DMS153 treated with DMSO at 0.1 percent for 48 hours (cell line): ENCODE measurements around the gene THEMIS.
"Not testable (repeated sequence)": the region's sequence is repeated elsewhere in the genome, so short reads cannot be mapped to it uniquely, and the experiment has no call there.

Experiments
- DNase-seq: peaks from one replicate; lab custom pipeline; 2025; ENCODE audit not compliant: unreplicated experiment; lab: John Stamatoyannopoulos, UW

Gene THEMIS

DNA sequence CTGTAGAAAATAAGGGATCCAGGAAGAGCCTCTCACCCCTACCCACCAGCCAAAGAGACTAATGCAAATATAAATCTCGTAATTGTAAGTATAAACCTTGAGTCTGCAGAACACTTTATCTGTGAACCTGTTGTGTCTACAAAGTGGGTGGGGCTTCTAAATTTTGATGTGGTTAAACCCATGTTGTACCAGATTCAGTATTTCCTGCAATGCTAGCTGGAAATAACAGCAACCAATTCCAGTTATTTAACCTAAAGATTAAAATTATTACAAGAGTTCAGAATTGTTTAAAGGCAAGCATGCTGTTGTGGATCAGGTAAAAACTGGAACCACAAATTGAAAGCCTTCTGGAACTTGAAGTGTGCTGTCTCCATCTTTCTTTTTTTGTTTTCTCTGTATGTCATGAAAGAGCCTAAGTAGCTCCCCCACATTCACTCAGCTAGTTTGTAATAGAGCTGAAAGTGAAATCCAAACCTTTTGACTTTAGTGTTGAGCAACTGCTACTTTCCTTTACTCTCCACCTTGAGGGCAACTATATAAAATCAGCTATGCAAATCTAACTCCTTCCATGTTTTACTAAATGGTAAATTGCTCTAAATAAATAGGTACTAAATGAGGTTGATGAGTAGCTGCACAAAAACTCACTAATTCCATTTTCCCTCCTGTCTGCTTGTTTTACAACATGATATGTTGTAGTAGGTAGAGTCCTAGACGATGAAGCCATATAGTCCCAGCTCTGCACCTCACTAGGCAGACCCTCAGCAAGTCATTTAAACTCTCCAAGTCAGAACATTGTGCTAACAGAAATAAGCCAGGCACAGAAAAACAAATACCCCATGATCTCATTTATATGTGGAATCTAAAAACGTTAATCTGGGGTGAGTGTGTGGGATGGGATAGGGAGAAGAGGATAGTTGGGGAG is 17.9 kb upstream of the THEMIS start:
- no peak for DNase-seq

DNA sequence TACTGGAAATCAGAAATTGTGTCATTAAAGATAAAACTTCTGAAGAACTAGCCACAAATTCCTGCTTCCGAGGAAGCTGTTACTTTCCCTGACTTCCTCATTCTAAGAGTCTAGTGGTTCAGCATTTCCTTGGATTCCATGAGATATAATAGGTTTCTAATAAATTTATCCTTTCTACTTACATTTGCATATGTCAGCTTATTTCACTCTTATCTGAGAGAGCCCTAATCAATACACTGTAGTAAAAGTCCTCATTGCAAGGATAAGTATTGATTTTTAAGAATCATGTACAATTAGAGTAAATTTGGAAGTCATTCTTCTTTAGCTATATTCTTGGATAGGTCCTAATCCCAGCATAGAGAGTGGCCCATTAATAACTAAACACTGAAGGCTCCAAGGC is 16.9 kb upstream of the THEMIS start:
- DNase-seq = no peak

DNA sequence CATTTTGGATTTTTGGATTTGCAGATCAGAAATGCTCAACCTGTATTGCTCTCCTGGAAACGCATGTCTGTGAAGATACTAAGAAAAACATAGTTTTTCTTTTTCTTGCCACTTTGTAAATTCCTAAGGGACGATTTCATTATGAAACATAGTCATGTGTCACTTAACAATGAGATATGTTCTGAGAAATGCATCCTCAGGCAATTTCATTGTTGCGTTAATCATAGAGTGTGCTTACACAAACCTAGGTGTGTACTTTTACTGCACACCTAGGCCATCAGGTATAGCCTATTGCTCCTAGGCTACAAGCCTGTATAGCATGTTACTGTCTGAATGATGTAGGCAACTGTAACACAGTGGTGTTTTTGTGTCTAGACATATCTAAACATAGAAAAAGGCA is 13.4 kb upstream of the THEMIS start:
- DNase-seq = no peak

DNA sequence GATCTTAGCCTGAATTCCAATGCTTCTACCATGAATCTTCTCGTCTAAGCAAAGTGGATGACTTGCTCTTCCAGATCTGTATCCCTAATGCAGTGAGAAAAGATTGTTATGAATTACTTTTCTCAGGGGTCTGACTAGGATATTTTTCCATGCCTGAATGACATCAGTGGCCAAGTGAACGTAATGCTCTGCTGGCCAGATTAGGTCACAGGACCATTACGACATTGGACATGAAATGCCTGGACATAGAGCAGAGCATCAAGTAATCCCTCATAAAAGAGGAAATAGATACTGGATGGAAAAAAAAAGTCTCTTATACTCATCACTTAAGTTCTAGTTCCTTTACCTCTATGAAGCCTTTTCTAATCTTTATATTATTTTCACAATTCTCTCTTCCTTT is 12.1 kb upstream of the THEMIS start:
- no peak for DNase-seq

DNA sequence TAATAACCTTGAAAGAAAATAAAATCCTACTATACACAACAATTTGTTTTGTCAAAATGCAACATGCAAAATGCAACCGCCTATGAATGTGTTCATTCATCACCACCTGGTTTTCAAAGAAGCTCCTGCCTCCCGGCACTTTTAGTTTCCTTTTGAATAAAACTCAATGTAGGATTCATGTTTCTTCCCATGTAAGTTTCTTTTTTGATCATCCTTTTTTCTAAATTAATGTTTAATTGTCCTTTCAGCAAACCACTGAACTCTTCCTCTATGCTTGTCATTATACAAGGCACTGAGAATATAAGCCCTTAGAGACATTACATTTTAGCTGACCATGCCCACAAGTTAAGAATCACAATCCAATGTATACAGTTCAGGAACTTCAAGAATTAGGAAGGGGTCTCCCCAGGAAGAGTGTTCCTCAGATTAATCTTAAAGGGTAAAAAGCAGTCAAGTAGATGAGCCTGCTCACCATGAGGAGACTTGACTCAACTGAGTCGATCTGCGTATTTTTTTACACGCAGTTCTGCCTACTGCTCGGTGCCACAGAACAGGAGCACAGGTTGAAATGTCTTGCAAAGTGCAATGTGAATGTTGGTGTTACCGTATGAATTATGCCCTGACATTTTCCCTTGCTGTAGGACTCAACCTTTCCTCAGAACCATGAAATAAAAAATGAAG is 7.2 kb upstream of the THEMIS start:
- DNase-seq = no peak

DNA sequence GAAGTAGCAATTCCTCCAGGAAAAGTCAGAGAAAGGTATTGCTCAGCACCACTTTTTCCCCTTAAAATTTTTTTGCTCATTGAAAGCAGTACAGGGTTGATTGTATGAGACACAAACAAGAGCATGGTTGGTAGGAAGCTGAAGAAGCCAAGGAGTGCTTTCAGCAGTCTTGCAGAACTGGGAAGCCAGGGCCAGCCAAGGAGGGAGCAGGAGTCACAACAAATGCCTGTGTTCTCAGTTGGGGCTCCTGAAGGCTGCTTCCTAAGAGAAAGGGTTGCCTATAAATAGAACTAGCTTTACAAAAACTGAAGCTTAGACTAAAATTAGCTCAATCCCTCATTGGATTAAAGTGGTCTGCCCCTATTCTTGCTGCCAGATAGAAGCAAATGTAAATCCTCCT is 3.3 kb upstream of the THEMIS start:
- DNase-seq = no peak

DNA sequence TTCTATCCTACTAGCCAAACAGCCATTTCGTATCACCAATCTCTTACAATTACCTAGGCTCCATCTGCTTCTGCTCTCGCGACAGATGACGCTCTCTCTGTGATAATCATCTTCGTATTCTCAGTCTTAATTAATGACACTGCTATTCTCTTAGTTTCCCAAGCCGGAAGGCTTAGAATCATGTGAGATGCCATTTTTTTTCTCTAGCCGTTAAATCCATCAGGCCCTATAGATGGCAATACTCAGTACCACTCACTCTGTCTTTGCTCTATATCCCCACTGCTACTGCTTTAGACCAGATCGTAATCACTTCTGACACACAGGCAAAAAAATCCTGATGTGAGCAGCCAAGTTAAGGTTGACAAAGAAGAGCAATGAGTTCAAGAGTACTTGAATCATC is 2.1 kb upstream of the THEMIS start:
- no peak for DNase-seq

DNA sequence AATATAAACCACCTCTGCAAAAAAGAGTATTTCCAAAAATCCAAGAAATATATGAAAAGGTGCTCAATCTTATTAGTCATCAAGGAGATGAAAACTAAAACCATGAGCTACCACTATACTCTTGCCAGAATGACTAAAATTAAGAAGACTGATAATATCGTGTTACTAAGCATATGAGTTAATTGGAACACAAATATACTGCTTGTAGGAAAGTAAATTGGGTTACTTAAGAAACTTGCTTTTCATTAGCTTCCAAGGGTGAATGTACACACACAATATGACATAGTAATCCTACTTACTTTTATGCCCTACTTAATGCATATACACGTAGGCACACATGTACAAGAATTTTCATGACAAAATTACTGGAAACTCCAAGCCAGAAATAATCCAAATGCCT is 3.4 kb downstream of the THEMIS start:
- DNase-seq = no peak

DNA sequence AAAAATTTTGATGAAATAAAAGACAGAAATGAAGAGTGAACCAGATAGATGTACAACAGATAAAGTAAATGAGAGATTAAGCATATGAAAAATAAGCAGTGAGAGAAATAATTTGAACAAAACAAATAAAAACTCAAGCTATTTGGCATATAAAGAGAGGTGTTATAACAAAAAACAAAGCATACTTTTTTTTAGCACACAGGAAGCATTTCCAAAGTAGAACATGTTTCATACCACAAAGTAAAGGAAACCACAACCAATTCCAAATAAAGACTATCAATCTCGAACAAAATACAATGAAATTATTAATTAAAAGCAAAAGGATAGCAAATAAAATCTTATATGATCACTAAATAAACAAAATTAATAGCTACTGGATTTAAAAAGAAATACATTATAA is 6.8 kb downstream of the THEMIS start:
- DNase-seq = no peak

DNA sequence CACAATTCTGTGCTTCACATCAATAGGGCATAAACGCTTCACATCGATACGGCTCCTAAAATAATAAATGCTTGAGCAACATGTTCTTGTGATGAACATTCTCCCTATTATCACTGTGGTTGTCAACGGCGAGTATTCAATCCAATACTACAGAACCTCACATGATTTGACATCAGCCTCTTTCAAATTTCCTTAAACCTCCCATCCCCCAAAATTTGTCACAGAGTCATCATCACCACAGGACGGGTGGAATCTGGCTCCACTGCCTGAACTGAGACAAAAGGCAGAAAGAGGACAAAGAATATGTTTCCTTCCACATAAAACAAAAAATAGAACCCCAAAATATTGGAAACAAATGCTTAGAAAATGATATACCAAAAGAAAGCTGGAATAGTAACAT is 7.3 kb downstream of the THEMIS start:
- no peak for DNase-seq

DNA sequence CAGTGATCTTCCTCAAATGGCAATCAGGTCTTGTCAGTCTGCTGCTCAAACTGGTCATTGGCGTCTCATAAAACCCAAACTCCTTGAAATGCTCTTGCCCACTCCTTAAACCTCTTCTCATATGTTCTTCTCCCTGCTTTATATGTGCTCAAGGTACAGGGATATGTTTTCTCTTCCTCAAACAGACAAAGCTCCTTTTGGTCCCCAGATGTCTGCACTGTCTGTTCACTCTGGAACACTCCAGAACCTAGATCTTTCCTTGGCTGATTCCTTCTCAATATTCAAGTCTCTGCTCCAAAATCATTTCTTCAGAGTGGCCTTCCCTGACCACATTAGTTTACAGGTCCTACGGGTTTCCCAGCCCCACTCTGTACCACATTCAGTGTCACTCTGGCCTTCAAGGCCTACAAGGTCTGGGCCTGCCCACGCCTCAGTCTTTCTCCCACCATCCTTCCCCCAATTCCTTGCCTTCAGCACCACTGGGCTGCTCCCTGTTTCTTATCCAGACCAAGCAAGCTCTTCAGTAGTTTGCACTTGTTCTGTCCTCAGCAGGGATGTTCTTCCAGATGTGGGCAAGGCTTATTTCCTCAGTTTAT is 9.0 kb downstream of the THEMIS start:
- no peak for DNase-seq

DNA sequence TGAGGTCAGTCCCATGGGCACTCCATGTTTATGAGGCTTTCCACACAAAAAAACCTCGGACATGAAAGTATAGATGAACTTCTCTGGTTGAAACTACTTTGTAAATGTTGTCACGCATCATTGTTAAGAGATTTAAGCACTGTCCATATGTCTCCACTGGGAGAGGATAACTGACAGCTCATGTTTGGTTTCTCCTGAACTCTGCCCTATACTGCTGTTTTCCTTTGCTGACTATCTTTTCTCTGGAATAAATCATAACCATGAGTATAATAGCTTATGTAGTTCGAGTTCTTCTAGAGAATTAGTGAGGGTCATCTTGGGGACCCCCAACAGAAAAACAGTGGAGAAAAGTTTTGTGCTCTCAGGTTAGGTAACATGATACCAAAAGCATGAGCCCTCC is 14.3 kb downstream of the THEMIS start:
- DNase-seq = no peak

DNA sequence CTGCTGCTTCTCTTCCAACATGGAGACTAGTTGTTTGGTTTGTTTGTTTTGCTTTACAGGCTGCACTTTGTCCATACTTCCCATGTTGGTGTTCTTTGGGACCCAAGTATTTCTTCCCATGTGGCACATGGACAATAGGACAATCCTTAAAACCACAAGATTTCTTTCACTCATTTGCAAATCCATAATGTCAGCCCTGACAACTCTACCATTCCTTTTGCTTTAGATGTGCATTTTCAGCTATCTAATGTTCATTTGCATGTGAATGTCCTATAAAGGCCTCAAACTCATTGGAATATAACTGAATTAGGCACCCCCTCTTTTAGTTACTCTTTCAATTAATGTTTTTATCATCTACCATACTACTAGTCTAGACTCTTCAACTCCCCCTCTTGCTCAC is 16.7 kb downstream of the THEMIS start:
- no peak for DNase-seq

DNA sequence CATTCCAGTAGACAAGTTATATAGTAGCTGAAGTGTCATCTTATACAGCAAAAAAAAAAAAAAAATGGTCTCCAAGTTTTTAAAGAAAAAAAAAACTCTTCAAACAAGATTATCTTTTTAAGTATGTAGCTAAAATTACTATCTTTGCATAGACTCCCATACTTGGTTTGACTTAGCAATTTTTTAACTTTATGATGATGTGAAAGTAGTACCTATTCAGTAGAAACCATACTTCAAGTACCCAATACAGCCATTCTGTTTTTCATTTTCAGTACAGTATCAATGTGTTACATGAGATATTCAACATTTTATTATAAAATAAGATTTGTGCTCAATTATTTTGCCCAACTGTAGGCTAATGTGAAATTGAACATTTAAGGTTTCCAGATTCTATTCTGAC is 18.9 kb downstream of the THEMIS start:
- not testable (repeated sequence) for DNase-seq

DNA sequence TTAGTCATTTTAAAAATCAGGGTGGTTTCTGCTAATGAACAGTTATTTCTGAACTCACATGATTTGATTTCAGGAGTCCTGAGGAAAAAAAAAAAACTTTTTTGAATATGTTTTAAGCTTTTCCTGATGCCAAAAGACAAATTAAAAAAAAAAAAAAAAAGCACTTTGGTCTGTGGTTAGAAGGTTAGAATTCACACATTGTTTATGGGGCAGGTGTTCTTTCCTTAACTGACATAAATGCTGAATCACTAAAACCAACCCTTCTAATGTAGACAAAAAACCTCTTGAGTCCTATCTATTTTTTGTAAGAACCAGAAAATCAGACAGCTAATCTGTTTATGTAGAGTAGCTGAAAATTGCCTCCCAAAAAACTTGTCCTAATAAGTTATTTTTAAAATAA is 20.4 kb downstream of the THEMIS start:
- no peak for DNase-seq

DNA sequence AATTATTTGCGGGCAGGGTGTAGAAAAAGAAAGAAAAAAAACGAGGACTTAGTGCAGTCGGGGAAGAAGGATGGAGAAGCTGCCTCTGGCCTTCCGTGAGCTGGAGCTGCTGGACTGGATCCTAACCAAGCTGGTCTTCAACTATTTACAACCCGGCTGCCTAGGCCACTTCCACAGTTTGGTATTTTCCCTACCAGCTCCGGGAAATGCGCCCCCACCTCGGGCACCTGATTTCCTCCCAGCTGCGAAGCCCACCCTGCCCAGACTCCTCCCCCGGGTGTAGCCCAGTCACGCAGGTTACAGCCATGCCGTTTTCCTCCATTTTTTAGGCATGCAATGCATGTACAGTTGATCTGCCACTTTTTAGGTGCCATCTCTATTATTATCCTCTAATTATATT is 21.2 kb downstream of the THEMIS start:
- DNase-seq = no peak

DNA sequence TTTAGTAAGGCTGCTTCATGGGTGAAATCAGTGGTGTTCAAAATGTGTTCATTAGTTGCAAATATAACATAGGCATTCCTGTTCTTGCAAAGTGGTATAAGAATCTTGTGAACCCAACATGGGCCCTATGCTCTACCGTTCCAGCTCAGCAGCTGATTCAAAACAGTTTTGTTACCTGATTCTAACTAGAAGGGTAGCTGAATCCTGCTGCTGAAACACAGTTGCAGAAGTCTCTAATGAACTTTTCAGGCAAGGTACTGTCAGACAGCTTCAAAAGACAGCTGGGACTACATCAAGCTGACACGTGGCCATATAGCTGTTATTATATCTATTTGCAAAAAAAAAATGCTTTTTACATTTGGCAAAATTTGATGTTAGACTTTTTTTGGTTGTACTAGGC is 22.7 kb downstream of the THEMIS start:
- no peak for DNase-seq

DNA sequence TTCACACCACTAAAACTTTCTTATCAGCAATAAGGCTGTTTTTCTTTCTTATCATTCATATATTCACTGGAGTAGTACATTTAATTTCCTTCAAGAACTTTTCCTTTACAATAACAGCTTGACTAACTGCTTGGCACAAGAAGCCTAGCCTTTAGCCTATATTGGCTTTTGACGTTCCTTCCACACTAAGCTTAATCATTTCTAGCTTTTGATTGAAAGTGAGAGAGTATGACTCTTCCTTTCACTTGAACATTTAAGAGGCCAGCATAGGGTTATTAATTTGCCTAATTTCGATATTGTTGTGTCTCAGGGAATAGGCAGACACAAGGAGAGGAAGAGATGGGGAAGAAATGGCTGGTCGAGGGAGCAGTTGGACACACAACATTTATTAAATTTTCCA is 23.6 kb downstream of the THEMIS start:
- no peak for DNase-seq

DNA sequence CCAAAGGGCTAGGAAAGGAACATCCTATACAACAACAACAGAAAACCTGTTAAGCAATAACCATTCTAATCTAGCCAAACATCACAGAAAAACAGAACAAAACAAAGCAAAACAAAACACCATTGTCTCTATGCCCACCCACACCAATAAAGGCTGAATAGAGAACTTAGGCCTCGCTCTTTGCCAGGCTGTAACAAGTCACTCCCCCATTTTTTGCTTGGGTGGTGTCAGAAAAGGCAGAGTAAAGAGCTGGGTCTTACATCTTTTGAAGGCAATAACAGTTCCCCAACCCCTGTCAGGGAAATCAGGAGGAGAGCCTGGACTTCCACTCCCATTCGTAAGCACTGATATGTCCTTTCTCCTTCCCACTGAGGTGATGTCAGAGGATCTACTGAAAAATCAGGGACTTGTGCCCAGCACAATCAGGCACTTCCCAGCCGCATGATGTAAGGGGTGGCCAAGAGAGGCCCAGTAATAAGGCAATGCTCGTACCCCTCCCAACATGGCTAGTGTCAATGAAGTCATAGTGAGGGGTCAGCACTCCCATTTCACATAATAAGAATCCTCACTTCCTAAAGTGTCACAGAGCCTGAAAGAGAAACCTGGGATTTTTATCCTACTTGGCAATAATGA is 31.0 kb downstream of the THEMIS start:
- DNase-seq = no peak

DNA sequence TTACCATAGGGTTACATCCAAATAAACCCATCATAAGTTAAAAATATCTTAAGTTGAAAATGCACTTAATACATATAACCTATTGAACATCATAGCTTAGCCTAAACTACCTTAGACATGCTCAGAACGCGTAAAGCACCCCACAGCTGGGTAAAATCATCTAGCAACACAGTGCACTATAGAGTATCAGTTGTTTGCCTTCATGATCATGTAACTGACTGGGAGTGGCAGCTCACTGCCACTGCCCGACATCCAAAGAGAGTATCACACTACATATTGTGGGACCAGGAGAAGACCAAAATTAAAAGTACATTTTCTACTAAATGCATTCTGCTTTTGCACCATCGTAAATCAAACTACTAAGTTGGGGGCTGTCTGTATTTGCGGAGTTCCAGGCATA is 31.7 kb downstream of the THEMIS start:
- no peak for DNase-seq

DNA sequence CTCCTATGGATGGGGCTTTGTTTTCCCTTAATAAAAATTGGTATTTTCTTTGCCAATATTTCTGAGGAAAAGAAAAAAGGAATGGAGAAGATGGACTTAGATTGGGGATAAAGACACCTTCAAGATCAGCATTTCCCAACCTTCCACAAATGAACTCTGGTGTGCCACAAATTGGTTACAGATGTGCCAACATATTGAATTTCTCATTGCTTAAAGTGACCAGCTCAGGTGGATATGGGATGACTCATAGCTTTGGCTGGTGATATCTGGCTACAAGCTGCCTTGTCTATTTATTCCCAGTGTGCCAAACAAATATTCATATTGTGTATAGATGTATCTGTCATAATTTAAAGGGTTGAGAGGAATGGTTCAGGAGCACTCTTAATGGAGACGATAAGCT is 32.5 kb downstream of the THEMIS start:
- no peak for DNase-seq

DNA sequence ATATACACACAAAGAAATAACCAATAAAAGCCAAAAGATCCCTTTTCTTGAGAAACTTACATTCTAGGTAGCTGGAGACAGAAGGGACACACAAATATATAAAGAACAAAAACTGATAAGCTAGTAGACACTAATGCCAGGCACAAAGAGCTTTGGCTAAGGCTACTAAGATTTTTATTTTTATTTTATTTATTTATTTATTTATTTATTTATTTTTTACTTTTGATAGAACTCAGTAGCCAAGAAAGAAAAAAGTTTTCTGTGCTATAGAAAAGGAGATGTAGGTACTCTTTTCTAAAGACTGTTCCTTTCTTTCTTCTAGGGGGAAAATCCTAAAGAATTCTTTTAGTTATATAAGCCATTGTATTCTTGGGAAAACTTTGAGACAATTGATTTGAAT is 34.1 kb downstream of the THEMIS start:
- no peak for DNase-seq
